Body of pancreas (tissue), 4 donors: Measurements from ENCODE around the gene MICAL2.

Experiments
- POLR2A ChIP-seq, 3 donors: fragments of 450-650 bp; IDR thresholded peaks; one replicate each; pipeline ENCODE4 v1.6.1; 2016; ENCODE audit warnings: antibody characterized with exemption in 3 of 3, mild to moderate bottlenecking in 2 of 3
- TF ChIP-seq, protein P1 (sequence below), 7 experiments: fragments of 450-650 bp in 4 of 7; fragments of 200-600 bp in 3 of 7; sonication (generic) in 3 of 7; IDR thresholded peaks; one replicate each; pipeline ENCODE4 v1.5.1; 2016 to 2019; ENCODE audit warnings: antibody characterized with exemption in 7 of 7

DNA sequence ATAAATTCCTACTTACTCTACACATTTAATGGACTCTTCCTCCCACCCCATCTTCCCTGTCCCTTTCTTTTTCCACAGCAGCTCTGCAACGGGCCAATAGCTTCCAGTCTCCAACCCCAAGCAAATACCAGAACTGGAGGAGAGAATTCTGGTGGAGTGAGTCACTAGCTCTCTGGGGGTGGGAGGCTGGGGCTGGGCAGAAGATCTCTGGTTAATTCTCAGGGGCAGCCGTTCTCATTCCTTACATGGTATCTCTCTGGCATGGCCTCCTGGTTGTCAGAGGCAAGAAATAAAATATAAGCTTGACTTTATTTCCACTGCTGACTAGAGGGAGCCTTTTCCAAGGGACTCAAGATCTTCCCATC lies 176.6 kb downstream of the MICAL2 start:
- TF ChIP-seq POLR2A (IDR thresholded peaks at IDR 0.05), result no peak
- TF ChIP-seq, protein P1, sequence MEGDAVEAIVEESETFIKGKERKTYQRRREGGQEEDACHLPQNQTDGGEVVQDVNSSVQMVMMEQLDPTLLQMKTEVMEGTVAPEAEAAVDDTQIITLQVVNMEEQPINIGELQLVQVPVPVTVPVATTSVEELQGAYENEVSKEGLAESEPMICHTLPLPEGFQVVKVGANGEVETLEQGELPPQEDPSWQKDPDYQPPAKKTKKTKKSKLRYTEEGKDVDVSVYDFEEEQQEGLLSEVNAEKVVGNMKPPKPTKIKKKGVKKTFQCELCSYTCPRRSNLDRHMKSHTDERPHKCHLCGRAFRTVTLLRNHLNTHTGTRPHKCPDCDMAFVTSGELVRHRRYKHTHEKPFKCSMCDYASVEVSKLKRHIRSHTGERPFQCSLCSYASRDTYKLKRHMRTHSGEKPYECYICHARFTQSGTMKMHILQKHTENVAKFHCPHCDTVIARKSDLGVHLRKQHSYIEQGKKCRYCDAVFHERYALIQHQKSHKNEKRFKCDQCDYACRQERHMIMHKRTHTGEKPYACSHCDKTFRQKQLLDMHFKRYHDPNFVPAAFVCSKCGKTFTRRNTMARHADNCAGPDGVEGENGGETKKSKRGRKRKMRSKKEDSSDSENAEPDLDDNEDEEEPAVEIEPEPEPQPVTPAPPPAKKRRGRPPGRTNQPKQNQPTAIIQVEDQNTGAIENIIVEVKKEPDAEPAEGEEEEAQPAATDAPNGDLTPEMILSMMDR (IDR thresholded peaks at IDR 0.05), result no peak
